Fibroblast of skin of right biceps (primary cell): ENCODE data around the gene PYGO1.
A peak's percentile ranks its signal among the peaks of the same experiment; 100 is the strongest.
"Not testable (repeated sequence)": the region's sequence is repeated elsewhere in the genome, so short reads cannot be mapped to it uniquely, and the experiment has no call there.

Source experiments
- DNase-seq: peaks from one replicate; pipeline ENCODE4 v3.0.0-alpha.2; 2013

PYGO1 gene

GRCh38 chr15:55588070-55588814 is at the start of gene PYGO1:
PYGO1 (minus strand) TSS chr15:55588345; CDS start chr15:55587883, 462 bp downstream.
- peak; percentile 77 for DNase-seq

GRCh38 chr15:55637086-55637485 is 48.9 kb upstream of the PYGO1 start:
- DNase-seq = no peak

GRCh38 chr15:55633731-55634130 is 45.6 kb upstream of the PYGO1 start:
- no peak for DNase-seq

DNA sequence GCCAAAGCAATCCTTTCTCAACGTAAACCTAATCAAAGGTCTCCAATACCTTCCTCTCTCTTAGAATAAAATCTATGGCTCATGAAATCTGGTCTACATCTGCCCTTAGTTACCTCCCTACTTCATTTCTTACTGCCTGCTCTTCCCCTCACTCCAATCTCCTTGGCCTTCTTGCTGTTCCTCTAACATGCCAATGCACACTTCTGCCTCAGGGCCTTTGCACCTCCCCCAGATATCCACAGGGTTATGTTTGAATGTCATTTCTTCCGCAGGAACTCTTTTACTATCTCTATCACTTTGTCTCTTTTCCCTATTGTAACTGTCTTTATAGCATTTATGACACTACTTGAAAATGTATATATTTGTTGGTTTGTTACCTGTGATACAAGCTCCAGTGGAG is 44.3 kb upstream of the PYGO1 start:
- DNase-seq = no peak

- no peak for DNase-seq
Measured at GRCh38 chr15:55630858-55631257, 42.7 kb upstream of the PYGO1 start.

- DNase-seq = no peak
Measured at GRCh38 chr15:55628369-55628730, 40.2 kb upstream of the PYGO1 start.

DNA sequence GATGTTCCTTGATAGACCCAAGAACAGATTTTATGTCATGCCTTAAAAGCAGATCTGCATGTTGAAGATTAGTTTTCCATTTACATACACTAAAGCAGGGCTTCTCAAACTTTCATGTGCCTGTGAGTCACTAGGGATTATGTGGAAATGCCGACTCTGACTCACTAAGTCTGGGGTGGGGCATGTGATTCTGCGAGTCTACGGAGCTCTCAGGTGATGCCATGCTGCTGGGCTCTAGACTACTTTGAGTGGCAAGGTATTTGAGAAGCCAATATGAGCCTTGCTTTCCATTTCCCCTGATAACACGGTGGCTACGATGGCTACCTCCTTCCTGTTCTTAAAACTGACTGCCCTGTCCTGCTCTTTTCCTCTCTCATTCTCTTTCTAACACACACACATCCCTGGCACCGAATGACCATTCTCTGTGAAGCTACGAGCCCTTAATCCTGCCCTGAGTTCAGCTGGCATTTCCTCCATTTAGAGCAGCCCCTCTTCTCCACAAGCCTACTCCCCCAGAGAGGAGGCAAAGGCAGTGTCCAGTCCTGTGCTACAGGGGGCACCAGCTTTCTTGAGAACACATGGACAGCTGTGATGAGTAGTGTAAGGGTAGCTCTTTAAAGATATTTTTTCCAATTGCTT is 39.7 kb upstream of the PYGO1 start:
- peak; percentile 82 for DNase-seq

DNA sequence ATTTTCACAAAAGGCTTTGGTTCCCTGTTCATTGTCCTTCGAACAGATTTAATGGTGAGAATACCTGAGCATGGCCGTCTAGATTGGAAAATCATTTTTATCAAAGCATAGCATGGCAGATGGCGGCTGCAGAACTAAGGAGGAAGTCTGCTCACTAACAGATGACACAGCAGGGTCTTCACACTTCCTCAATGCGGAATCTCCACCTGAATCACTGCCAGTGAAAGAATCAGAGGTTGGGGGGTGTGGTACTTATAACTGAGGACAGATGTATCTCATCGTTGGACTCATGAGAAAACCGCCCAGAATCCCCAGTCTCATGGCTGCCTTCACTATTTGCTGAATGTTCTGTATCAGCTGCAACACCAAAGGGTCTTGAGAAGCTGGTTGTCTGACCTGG is 31.6 kb upstream of the PYGO1 start:
- DNase-seq = peak; percentile 10

GRCh38 chr15:55618387-55618786 is 30.2 kb upstream of the PYGO1 start:
- no peak for DNase-seq

- DNase-seq = no peak
Measured at GRCh38 chr15:55615445-55615844, 27.3 kb upstream of the PYGO1 start.

GRCh38 chr15:55613727-55614126 is 25.6 kb upstream of the PYGO1 start:
- DNase-seq = no peak

GRCh38 chr15:55606214-55606613 is 18.1 kb upstream of the PYGO1 start:
- DNase-seq = no peak

DNA sequence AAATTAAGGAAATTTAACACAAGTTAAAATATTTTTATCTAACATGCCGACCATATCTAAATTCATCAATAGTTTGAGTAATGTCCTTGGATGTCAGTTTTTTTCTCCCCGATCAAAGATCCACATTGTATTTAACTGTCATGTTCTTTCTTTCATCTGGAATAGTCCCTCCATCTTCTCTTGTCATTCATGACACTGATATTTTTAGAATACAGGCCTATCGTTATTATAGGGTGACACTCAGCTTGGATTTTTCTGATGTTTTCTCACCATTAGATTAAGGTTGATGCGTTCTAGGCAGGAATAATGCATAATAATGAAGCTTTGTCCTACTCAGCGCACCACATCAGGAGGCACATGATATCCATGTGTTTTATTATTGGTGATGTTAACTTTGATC is 13.2 kb upstream of the PYGO1 start:
- DNase-seq = no peak

GRCh38 chr15:55599439-55599838 is 11.3 kb upstream of the PYGO1 start:
- no peak for DNase-seq

DNA sequence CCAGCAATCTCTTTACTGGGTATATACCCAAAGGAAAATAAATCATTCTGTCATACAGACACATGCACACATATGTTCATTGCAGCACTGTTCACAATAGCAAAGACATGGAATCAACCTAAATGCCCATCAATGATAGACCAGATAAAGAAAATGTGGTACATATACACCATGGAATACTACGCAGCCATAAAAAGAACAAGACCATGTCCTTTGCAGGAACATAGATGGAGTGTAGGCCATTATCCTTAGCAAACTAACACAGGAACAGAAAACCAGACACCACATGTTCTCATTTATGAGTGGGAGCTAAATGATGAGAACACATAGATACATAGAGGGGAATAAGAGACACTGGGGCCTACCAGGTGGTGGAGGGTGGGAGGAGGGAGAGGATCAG is 4.9 kb upstream of the PYGO1 start:
- DNase-seq = not testable (repeated sequence)

DNA sequence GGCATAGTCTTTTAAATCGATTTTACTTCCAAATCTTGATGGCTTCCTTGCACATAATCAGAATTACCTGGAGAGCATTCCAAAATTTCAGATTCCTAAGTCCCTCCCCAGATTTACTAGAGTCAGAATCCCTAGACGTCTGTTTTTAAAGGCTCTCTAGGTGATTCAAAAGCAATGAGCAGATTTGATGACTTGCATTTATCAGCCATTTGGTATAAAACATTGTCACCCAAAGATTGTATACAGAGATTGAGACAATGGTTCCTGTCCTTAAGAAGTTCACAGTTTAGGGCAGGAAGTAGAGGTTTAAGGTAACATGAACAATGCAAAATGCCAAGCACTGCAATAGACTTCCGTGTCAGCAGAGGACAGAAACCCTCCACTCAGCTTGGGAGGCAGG is 2.6 kb upstream of the PYGO1 start:
- DNase-seq = no peak

- DNase-seq = peak; percentile 18
Measured at GRCh38 chr15:55589287-55589686, 1.1 kb upstream of the PYGO1 start.

- DNase-seq = no peak
Measured at GRCh38 chr15:55588815-55589115, 620 bp upstream of the PYGO1 start.

DNA sequence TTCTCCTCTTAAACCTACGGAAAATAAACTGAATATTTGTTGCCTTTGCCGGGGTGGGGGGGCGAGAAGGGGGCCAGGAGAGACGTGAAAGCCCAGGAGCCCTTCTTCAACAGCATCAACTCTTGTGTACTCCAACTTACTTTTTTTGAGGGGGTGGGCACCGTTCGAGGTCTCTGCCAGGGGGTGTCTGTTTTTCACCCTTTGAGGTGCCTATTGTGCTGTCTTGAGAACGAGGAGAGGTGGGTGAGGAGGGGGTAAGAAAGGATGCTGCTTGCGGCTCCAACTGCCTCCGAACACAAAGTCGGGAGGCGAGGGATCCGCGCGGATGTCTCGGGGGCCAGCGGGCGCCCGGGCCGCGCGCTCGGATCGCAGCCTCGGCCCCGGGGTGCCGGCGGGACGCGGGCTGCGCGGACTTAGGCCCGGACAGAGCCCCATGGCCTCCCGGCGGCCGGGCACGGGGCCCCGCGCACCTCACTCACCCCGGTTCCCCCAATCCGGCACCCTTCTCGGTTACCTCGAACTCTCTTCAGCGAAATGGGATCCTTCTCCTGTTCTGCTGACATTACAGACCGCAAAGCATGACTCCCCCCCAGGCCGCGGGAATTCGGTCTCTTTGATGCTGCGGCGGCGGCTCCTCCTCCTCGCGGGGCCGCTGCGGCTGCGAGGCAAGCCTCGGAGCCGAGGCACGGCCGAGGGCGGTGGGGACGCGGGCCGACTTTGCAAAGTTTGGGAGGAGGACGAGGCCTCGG is 650 bp downstream of the PYGO1 start:
- DNase-seq = peak; percentile 71

DNA sequence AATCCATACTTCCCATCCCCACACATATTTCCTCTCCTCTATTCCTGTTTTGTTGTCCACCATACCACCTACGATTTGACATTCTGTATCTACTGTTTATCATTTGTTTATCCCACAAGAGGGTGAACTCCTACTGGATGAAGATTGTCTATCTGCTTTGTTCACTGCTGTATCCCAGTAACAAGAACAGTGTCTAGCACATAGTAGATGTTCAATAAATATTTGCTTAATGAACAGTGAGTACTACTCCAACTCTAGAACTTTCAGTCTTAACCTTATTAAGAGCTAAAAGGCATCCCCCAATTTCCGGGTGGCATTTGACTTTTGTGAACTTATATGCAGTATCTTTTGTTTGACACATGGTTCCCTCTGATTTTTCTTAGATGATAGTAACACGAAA is 1.3 kb downstream of the PYGO1 start:
- DNase-seq = no peak

- no peak for DNase-seq
Measured at GRCh38 chr15:55576943-55577342, 11.2 kb downstream of the PYGO1 start.

DNA sequence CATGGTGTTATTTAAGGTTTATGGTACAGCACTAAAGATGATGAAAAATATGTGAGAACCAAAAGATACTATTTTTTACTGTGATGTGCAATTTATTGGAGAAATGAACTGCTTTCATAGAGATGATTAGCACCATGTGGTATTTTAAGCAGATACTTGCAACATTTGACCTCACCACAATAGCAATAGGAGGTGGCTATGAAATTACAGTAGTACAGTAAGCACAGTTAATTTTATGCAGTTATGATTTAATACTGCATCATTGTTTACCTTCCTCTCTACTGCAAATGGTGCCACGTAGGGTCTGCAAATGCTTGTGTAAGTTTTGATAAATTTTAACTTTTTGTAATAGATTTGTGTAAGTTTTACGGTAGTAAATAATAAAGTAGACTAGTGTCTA is 14.0 kb downstream of the PYGO1 start:
- no peak for DNase-seq

DNA sequence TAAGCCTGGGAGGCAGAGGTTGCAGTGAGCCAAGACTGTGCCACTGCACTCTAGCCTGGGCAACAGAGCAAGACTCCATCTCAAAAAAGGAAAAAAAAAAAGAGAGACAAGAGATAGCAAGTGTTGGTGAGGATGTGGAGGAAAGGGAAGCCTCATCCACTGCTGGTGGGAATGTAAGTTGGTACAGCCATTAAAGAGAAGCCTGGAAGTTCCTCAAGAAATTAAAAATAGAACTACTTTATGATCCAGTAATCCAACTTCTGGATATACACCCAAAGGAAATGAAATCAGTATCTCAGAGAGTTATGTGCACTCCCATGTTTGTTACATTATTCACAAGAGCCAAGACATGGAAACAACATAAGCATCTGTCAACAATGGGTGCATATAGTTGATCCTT is 14.9 kb downstream of the PYGO1 start:
- no peak for DNase-seq
